ENCODE data around the gene NTM.

DNA sequence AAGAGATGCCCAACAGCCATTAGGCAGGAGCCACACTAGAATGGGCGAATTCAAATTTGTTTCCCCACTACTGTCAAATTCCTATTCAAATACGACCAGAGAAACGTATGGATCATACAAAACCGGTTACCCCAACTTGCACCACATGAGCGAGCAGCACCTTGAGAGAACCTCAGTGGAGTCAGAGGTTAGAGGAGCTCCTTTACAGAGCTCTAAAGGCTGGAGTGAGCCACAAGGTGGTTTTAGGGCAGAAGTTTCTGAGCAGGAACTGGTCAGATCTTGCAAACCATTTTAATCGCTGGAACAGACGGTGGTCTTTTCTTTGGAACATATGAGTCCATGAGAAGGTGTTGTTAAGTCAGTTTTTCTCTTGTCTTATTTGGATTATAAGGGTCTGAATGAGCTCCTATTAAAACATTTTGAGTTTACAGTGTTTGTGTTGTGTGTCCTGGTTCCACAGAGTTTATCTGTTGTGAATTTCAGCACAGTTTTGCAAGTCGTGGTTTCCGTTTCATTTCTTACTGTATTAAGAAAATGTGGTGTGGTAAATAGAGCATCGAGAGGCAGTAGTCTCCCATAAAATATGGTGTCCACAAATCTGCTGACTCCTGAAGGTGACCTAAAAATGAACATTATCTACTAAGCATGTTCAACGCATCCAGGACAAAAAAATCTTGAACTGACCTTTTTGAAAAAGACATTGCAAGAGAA is 471.7 kb downstream of the NTM start:
- TF ChIP-seq POLR2A (IDR thresholded peaks at IDR 0.05) (no peak), EP300 (IDR thresholded peaks at IDR 0.05) (no peak)
